ENCODE results near the gene CBX3. TPM values are rescaled to one million over a fixed set of nuclear protein-coding genes. Genes with fewer than 3 reads are reported as not detected.

Gene CBX3
- total RNA-seq, 1 experiment from 2014 or later, result 308 TPM

DNA sequence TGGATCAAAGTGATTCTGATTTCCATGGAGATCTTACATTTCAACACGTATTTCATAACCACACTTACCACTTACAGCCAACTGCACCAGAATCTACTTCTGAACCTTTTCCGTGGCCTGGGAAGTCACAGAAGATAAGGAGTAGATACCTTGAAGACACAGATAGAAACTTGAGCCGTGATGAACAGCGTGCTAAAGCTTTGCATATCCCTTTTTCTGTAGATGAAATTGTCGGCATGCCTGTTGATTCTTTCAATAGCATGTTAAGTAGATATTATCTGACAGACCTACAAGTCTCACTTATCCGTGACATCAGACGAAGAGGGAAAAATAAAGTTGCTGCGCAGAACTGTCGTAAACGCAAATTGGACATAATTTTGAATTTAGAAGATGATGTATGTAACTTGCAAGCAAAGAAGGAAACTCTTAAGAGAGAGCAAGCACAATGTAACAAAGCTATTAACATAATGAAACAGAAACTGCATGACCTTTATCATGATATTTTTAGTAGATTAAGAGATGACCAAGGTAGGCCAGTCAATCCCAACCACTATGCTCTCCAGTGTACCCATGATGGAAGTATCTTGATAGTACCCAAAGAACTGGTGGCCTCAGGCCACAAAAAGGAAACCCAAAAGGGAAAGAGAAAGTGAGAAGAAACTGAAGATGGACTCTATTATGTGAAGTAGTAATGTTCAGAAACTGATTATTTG is 16.3 kb upstream of the CBX3 start:
- H3K4me2 ChIP-seq, result no peak overlapping the region
- no peaks in the 10 kb centered on the region for H3K27me3 ChIP-seq (ENCODE audit: insufficient read depth, low read depth)
- intact Hi-C loops (cut with micrococcal nuclease; ENCODE audit: unreplicated experiment), result no loop called here

DNA sequence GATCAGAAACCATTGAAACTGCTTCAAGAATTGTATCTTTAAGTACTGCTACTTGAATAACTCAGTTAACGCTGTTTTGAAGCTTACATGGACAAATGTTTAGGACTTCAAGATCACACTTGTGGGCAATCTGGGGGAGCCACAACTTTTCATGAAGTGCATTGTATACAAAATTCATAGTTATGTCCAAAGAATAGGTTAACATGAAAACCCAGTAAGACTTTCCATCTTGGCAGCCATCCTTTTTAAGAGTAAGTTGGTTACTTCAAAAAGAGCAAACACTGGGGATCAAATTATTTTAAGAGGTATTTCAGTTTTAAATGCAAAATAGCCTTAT is 15.7 kb upstream of the CBX3 start:
- Histone ChIP-seq H3K27ac (peak overlapping the region; percentile 57), H4K20me1 (ENCODE audit: insufficient read depth) (peaks cover 45% of the 10 kb centered on the region), H3K27me3 (ENCODE audit: insufficient read depth, low read depth) (no peaks in the 10 kb centered on the region), H3K79me2 (ENCODE audit: low read depth) (peaks cover 23% of the 10 kb centered on the region), H2AFZ (no peak overlapping the region), H3K9me3 (ENCODE audit: insufficient read depth, low read depth) (no peaks in the 10 kb centered on the region), H3K36me3 (ENCODE audit: low read depth) (peaks cover 62% of the 10 kb centered on the region), H3K4me3 (no peak overlapping the region), H3K4me1 (replicated peaks; ENCODE audit: insufficient read depth) (peaks cover 3% of the 10 kb centered on the region; the same call in 1 of the 2 replicates), H3K9me2 (ENCODE audit: insufficient read depth) (no peaks in the 10 kb centered on the region), H3K4me2 (no peak overlapping the region), H3F3A (ENCODE audit: insufficient read depth, low read depth) (peaks cover 100% of the 10 kb centered on the region)
- TF ChIP-seq, protein P1, sequence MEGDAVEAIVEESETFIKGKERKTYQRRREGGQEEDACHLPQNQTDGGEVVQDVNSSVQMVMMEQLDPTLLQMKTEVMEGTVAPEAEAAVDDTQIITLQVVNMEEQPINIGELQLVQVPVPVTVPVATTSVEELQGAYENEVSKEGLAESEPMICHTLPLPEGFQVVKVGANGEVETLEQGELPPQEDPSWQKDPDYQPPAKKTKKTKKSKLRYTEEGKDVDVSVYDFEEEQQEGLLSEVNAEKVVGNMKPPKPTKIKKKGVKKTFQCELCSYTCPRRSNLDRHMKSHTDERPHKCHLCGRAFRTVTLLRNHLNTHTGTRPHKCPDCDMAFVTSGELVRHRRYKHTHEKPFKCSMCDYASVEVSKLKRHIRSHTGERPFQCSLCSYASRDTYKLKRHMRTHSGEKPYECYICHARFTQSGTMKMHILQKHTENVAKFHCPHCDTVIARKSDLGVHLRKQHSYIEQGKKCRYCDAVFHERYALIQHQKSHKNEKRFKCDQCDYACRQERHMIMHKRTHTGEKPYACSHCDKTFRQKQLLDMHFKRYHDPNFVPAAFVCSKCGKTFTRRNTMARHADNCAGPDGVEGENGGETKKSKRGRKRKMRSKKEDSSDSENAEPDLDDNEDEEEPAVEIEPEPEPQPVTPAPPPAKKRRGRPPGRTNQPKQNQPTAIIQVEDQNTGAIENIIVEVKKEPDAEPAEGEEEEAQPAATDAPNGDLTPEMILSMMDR (conservative IDR thresholded peaks at IDR 0.05), result no peak
- TF ChIP-seq EZH2 (IDR thresholded peaks at IDR 0.05; ENCODE audit: low read depth), result no peak
- intact Hi-C loops (cut with micrococcal nuclease; ENCODE audit: unreplicated experiment), result no loop called here
- POLR2A ChIA-PET (ENCODE audit: unreplicated experiment), result no interaction called here
- no TSS peak for BruUV-seq (replicated peaks)
- CTCF ChIA-PET, result no interaction called here
- no peak for DNase-seq

More for the DNA sequence above, 16.3 kb upstream of the CBX3 start:
- TSS peak; percentile 31 for BruUV-seq (replicated peaks)
- no peak overlapping the region for H2AFZ ChIP-seq
- peaks cover 3% of the 10 kb centered on the region; the same call in 1 of the 2 replicates for H3K4me1 ChIP-seq (replicated peaks; ENCODE audit: insufficient read depth)
- DNase-seq, result no peak
- H3K9me3 ChIP-seq (ENCODE audit: insufficient read depth, low read depth), result no peaks in the 10 kb centered on the region
- H3F3A ChIP-seq (ENCODE audit: insufficient read depth, low read depth), result peaks cover 100% of the 10 kb centered on the region
- no peak overlapping the region for H3K4me3 ChIP-seq
- H3K79me2 ChIP-seq (ENCODE audit: low read depth), result peaks cover 17% of the 10 kb centered on the region
- peaks cover 62% of the 10 kb centered on the region for H3K36me3 ChIP-seq (ENCODE audit: low read depth)
- POLR2A ChIA-PET (ENCODE audit: unreplicated experiment), result interaction anchor here (0.7 kb wide), 1 partner anchor 14 kb away, joined by 4 read pairs; no protein-coding TSS in a partner anchor
- CTCF ChIA-PET, result no interaction called here
- H4K20me1 ChIP-seq (ENCODE audit: insufficient read depth), result peaks cover 40% of the 10 kb centered on the region
- peak overlapping the region; percentile 57 for H3K27ac ChIP-seq
- TF ChIP-seq, protein P1 (conservative IDR thresholded peaks at IDR 0.05), result 0 out of 2 replicates have a peak, but pooled peaks have one; percentile 5
- no peak for TF ChIP-seq EZH2 (IDR thresholded peaks at IDR 0.05; ENCODE audit: low read depth)
- H3K9me2 ChIP-seq (ENCODE audit: insufficient read depth), result no peaks in the 10 kb centered on the region

DNA sequence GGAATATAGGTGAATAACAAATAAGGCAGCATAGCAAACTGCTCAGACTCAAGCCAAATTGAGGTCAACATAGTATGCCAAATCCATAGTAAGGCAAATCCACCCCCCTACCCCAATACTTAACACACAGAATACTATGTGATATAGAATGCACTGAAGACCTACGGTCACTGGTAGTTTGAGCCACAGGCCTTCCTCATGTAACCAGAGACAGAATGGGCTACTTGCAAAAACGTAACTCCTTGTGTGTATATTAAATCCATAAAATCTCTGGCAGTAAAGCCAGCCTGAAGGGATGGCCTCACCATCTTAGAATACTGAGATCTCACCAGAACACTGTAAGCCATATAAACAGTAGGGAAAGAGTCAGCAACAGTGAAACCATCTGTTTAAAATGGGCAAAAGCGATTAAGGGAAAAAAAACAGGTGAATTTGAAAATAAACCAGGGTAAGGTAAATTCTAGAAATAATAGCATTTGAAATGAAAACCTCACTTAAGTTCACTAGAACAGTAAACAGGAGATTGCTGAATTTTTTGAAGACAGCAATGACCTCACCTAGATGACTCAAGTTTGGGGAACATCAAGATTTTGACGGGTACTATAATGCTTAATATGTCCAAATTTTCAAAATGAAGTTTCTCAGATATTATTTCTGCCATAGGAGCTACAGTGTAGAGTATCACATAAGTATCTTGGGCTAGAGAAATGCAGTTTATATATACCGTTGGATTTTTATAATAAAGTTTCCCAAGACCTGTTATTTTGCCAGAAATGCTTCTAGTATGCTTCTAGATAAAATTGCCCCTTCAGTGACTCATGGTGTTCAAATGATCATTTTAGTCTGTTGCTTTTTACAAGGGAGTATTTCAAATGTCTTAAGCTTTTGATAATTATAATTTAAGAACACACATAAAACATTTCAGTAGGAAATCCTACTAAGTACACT is 14.9 kb upstream of the CBX3 start:
- no peaks in the 10 kb centered on the region for H3K27me3 ChIP-seq (ENCODE audit: insufficient read depth, low read depth)
- no peaks in the 10 kb centered on the region for H3K9me3 ChIP-seq (ENCODE audit: insufficient read depth, low read depth)
- H3K4me2 ChIP-seq, result no peak overlapping the region
- H3K4me3 ChIP-seq, result no peak overlapping the region
- H3F3A ChIP-seq (ENCODE audit: insufficient read depth, low read depth), result peaks cover 100% of the 10 kb centered on the region
- peaks cover 3% of the 10 kb centered on the region; the same call in 1 of the 2 replicates for H3K4me1 ChIP-seq (replicated peaks; ENCODE audit: insufficient read depth)
- H3K79me2 ChIP-seq (ENCODE audit: low read depth), result peaks cover 31% of the 10 kb centered on the region
- peak overlapping the region; percentile 41 for H3K27ac ChIP-seq
- TF ChIP-seq, protein P1 (conservative IDR thresholded peaks at IDR 0.05), result no peak
- TF ChIP-seq EZH2 (IDR thresholded peaks at IDR 0.05; ENCODE audit: low read depth), result no peak
- ChIA-PET POLR2A (ENCODE audit: unreplicated experiment) (no interaction called here), CTCF (interaction anchor here (0.6 to 2.6 kb wide), 2 partner anchors 11 to 99 kb away, joined by 3 to 16 read pairs; no protein-coding TSS in a partner anchor)
- no TSS peak for BruUV-seq (replicated peaks)
- intact Hi-C loops (cut with micrococcal nuclease; ENCODE audit: unreplicated experiment), result no loop called here
- H3K9me2 ChIP-seq (ENCODE audit: insufficient read depth), result no peaks in the 10 kb centered on the region
- peaks cover 53% of the 10 kb centered on the region for H4K20me1 ChIP-seq (ENCODE audit: insufficient read depth)
- no peak overlapping the region for H2AFZ ChIP-seq
- no peak for DNase-seq
- peaks cover 63% of the 10 kb centered on the region for H3K36me3 ChIP-seq (ENCODE audit: low read depth)

Measured in PC-9 (cell line).